Neural cell (in vitro differentiated cells): ENCODE results near the gene KRTAP12-2.

Experiments
- EP300 ChIP-seq: fragments of 450-650 bp; conservative IDR thresholded peaks from 2 replicates; pipeline ENCODE4 v1.6.1; 2014; ENCODE audit warnings: antibody characterized with exemption, mild to moderate bottlenecking, moderate library complexity; ENCODE audit not compliant: poor library complexity, severe bottlenecking
- TF ChIP-seq, protein P1 (sequence below): fragments of 450-650 bp; IDR thresholded peaks from 2 replicates; pipeline ENCODE4 v1.5.1; 2014; ENCODE audit warnings: antibody characterized with exemption, mild to moderate bottlenecking, moderate library complexity; ENCODE audit not compliant: poor library complexity, severe bottlenecking

DNA sequence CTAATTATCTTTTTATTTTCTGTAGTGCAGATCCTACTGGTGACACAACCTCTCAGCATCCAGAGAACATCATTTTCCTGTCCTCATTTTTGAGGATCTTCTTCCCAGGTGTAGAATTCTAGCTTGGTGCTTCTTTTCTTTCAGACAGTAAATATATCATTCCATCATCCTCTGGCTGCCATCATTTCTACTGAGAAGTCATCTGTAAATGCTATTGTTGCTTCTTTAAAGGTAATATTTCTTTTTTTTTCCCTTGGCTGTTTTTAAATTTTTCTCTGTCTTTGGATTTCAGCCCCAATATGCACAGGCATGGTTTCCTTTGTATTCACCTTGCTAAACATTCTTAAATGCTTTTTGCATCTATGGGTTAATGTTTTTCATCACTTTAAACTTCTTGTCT is 43.2 kb downstream of the KRTAP12-2 start:
- TF ChIP-seq, protein P1, sequence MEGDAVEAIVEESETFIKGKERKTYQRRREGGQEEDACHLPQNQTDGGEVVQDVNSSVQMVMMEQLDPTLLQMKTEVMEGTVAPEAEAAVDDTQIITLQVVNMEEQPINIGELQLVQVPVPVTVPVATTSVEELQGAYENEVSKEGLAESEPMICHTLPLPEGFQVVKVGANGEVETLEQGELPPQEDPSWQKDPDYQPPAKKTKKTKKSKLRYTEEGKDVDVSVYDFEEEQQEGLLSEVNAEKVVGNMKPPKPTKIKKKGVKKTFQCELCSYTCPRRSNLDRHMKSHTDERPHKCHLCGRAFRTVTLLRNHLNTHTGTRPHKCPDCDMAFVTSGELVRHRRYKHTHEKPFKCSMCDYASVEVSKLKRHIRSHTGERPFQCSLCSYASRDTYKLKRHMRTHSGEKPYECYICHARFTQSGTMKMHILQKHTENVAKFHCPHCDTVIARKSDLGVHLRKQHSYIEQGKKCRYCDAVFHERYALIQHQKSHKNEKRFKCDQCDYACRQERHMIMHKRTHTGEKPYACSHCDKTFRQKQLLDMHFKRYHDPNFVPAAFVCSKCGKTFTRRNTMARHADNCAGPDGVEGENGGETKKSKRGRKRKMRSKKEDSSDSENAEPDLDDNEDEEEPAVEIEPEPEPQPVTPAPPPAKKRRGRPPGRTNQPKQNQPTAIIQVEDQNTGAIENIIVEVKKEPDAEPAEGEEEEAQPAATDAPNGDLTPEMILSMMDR: no peak
- TF ChIP-seq EP300: no peak
